Neural cell (in vitro differentiated cells): ENCODE measurements around the gene EXOSC3.

ENCODE experiments used
- CTCF ChIP-seq: fragments of 450-650 bp; IDR thresholded peaks from 2 replicates; pipeline ENCODE4 v1.5.1; 2014; ENCODE audit warnings: antibody characterized with exemption, mild to moderate bottlenecking, moderate library complexity; ENCODE audit not compliant: poor library complexity, severe bottlenecking
- EP300 ChIP-seq: fragments of 450-650 bp; conservative IDR thresholded peaks from 2 replicates; pipeline ENCODE4 v1.6.1; 2014; ENCODE audit warnings: antibody characterized with exemption, mild to moderate bottlenecking, moderate library complexity; ENCODE audit not compliant: poor library complexity, severe bottlenecking
- EZH2 ChIP-seq: fragments of 200-600, 300-800 bp; shearing (Covaris generic), sonication (generic); IDR thresholded peaks from 2 replicates; pipeline ENCODE4 v1.6.1; 2014; ENCODE audit warnings: antibody characterized with exemption, low read length, borderline replicate concordance, mild to moderate bottlenecking; ENCODE audit not compliant: insufficient read depth, poor library complexity, severe bottlenecking
- POLR2AphosphoS5 ChIP-seq: IDR thresholded peaks from 2 replicates; pipeline ENCODE4 v1.6.1; 2012
- RAD21 ChIP-seq: fragments of 450-650 bp; conservative IDR thresholded peaks from 2 replicates; pipeline ENCODE4 v1.6.1; 2014; ENCODE audit warnings: antibody characterized with exemption, mild to moderate bottlenecking, moderate library complexity
- REST ChIP-seq: IDR thresholded peaks from 2 replicates; pipeline ENCODE4 v1.6.1; 2012; ENCODE audit warnings: borderline replicate concordance
- SMC3 ChIP-seq: fragments of 450-650 bp; conservative IDR thresholded peaks from 2 replicates; pipeline ENCODE4 v1.6.1; 2014; ENCODE audit warnings: antibody characterized with exemption, mild to moderate bottlenecking, moderate library complexity; ENCODE audit not compliant: poor library complexity
- TAF1 ChIP-seq: IDR thresholded peaks from 2 replicates; pipeline ENCODE4 v1.6.1; 2012; ENCODE audit warnings: low read depth

DNA sequence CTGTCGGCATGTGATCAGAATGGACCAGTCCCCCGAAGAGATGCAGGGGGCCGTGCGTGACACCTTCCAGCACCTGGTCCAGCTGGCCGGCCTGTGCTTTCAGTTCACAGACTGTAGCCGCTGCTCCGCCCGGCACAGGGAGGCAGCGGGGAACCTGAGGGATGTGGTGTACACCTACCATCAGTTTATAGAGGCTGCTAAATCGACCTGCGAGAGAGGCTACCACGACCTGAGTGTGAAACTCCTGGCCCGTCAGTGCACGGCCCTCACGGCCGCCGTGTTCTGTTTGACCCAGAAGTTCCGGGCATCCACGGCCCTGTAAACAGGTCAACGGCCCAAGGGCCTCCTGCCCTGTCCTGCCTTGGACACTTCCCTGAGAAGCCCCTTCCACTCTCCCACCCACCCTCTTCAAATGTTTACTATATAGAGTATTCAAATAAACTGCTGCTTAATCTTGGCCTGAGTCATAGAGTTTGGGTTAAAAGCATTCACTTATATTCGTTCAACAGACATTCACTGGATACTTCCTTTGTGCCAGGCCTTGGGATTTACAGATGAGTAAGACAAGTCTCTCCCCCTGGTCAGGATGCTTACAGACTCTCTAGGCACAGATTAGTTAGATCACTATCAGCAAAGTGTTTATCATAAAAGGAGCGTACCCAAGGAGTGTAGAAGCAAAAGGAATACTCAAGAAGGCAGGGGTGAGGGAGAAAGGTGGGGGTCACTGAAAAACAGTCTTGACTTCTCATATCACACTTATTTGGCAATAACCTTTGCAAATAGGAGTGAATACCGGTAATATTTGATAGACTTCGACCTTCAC lies 38.2 kb downstream of the EXOSC3 start:
- TF ChIP-seq POLR2AphosphoS5 (no peak), CTCF (no peak), SMC3 (no peak), EZH2 (no peak), TAF1 (no peak), RAD21 (no peak), REST (no peak), EP300 (no peak)
